Pancreas (tissue), 10 donors: ENCODE results near the gene MUC5B. TPM values are rescaled to one million over a fixed set of nuclear protein-coding genes. Genes with fewer than 3 reads are reported as not detected.

Experiments used
- ATAC-seq, 4 donors: fragments of 200-7000 bp; cut with Tn5 transposase; one replicate each; pipeline versions ENCODE4 v1.8.0 to v1.9.1; 2020; ENCODE audit warnings: mild to moderate bottlenecking in 4 of 4, moderate library complexity in 4 of 4
- DNase-seq, 6 donors: peaks; one replicate each; pipeline ENCODE4 v3.0.0-alpha.2; 2020
- FAIRE-seq: peaks from 2 replicates; lab custom pipeline; 2012; peaks lifted over from hg19 to GRCh38; lab: Jason Lieb, UNC
- H3K27ac ChIP-seq, 4 donors: fragments of 200-600 bp; sonication (generic); 1 replicate in 3 of 4; 2 replicates in 1 of 4; pipeline versions ENCODE4 v1.5.0 to v1.8.0; 2020
- H3K27me3 ChIP-seq, 4 donors: fragments of 200-600 bp; one replicate each; pipeline ENCODE4 v1.8.0; 2021
- H3K36me3 ChIP-seq, 3 donors: fragments of 200-600 bp; sonication (generic) in 1 of 3; one replicate each; pipeline versions ENCODE4 v1.5.0 to v1.8.0; 2020 to 2021
- H3K4me1 ChIP-seq, 3 donors: fragments of 200-600 bp; one replicate each; pipeline ENCODE4 v1.8.0; 2021
- H3K4me3 ChIP-seq, 4 donors: fragments of 200-600 bp; sonication (generic) in 2 of 4; one replicate each; pipeline versions ENCODE4 v1.5.0 to v1.8.0; 2020 to 2021
- H3K9me3 ChIP-seq, 4 donors: fragments of 200-600 bp; one replicate each; pipeline ENCODE4 v1.8.0; 2021
- WGBS, 2 donors: extraction: QIAGEN DNeasy Blood & Tissue Kit; methylation state at CpG; one replicate each; pipeline ENCODE4 v1.1.7; 2013; 5-methylcytosine and 5-hydroxymethylcytosine counted together
- intact Hi-C, 3 donors: fragments of 100-400 bp; cut with DNase I; formaldehyde crosslinking; loops; one replicate each; pipeline versions ENCODE4 v1.11.1 to v1.14.2; 2022
- polyA plus RNA-seq, 2 donors: library from polyadenylated mRNA; stranded (reverse); fragments of 200-250 nt; gene quantifications; one replicate each; pipeline ENCODE4 v1.2.3, GENCODE V29; 2013
- total RNA-seq, 6 donors: library from RNA; stranded (reverse); fragmentation: NEBNext Ultra II Directional in 4 of 6; extraction: Animal tissue kit (Norgen Biotek cat#: 25700) in 4 of 6; gene quantifications; one replicate each; pipeline versions ENCODE4 v1.2.1 to v1.2.4, GENCODE V29; 2021 to 2023
- TF ChIP-seq, protein P1 (sequence below), 4 donors: fragments of 200-600 bp; sonication (generic) in 3 of 4; IDR thresholded peaks; one replicate each; pipeline versions ENCODE4 v1.5.0 to v1.8.0; 2021; ENCODE audit warnings: antibody characterized with exemption in 4 of 4
- donor health status: healthy with polysubstance abuse.
- donor health status: DM: no; HTN: no; CAD: no; lungs with moderate emphysema.
- donor health status: DM: no; HTN: no; CAD: no.
- donor health status: control.
- donor health status: control.
- donor health status: Bipolar disorder and iron deficiency.
- donor health status: DM: yes; HTN: yes; CAD: no.
- donor health status: DM: no; HTN: no; CAD: no.
- donor health status: DM: no; HTN: no; CAD: no.
- donor health status: DM: yes; HTN: yes; CAD: no.

Gene MUC5B
- total and polyA plus RNA-seq, 8 donors, result 5.1 to 65.4 (median 15.1) TPM

DNA sequence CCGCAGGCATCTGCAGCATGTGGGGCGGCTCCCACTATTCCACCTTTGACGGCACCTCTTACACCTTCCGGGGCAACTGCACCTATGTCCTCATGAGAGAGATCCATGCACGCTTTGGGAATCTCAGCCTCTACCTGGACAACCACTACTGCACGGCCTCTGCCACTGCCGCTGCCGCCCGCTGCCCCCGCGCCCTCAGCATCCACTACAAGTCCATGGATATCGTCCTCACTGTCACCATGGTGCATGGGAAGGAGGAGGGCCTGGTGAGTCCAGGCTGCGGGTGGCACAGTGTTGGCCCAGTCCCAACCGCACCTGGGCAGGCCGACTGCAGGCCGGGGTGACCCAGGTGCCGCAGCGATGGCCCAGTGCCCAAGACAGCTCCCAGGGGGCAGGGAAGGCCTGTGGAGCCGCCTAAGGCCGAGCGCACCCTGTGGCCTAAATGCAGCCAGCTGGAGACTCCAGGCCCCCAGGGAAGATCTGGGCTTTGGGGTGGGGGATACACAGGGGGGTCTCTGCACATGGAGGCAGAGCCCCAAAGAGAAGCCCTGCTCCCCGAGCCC lies 31.3 kb downstream of the MUC5B start:
- WGBS, 2 donors, result 82 to 92% methylated on average over 22 of the region's 22 CpGs
- no peak for FAIRE-seq
- DNase-seq, result peak in 1 of 6 donors; percentile 61

DNA sequence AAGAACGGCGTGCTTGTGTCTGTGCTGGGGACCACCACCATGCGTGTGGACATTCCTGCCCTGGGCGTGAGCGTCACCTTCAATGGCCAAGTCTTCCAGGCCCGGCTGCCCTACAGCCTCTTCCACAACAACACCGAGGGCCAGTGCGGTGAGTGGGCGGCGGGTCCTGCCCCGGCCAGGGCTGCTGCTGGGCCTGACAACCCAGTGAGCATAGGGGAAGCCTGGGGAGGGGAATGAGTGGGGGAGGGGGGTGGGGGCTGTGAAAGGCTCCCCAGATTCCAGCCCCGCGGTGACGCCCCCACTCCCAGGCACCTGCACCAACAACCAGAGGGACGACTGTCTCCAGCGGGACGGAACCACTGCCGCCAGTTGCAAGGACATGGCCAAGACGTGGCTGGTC lies 31.9 kb downstream of the MUC5B start:
- intact Hi-C loops, result no loop called here
- H3K4me1 ChIP-seq, result no peaks in the 10 kb centered on the region
- no peaks in the 10 kb centered on the region for H3K36me3 ChIP-seq
- no peaks in the 10 kb centered on the region for H3K9me3 ChIP-seq
- no peak for ATAC-seq
- H3K4me3 ChIP-seq, result no peak overlapping the region
- H3K27me3 ChIP-seq, result no peaks in the 10 kb centered on the region
- H3K27ac ChIP-seq, result no peak overlapping the region
- TF ChIP-seq, protein P1, sequence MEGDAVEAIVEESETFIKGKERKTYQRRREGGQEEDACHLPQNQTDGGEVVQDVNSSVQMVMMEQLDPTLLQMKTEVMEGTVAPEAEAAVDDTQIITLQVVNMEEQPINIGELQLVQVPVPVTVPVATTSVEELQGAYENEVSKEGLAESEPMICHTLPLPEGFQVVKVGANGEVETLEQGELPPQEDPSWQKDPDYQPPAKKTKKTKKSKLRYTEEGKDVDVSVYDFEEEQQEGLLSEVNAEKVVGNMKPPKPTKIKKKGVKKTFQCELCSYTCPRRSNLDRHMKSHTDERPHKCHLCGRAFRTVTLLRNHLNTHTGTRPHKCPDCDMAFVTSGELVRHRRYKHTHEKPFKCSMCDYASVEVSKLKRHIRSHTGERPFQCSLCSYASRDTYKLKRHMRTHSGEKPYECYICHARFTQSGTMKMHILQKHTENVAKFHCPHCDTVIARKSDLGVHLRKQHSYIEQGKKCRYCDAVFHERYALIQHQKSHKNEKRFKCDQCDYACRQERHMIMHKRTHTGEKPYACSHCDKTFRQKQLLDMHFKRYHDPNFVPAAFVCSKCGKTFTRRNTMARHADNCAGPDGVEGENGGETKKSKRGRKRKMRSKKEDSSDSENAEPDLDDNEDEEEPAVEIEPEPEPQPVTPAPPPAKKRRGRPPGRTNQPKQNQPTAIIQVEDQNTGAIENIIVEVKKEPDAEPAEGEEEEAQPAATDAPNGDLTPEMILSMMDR (IDR thresholded peaks at IDR 0.05), result no peak
- WGBS, 2 donors, result 82 to 90% methylated on average over 19 of the region's 19 CpGs
- DNase-seq, result peak in 1 of 6 donors; percentile 71
- no peak for FAIRE-seq

More for the DNA sequence above, 31.3 kb downstream of the MUC5B start:
- TF ChIP-seq, protein P1 (IDR thresholded peaks at IDR 0.05), result no peak
- intact Hi-C loops, result no loop called here
- Histone ChIP-seq H3K4me1 (no peaks in the 10 kb centered on the region), H3K4me3 (no peak overlapping the region), H3K9me3 (no peaks in the 10 kb centered on the region), H3K27ac (no peak overlapping the region), H3K27me3 (no peaks in the 10 kb centered on the region), H3K36me3 (no peaks in the 10 kb centered on the region)
- no peak for ATAC-seq

DNA sequence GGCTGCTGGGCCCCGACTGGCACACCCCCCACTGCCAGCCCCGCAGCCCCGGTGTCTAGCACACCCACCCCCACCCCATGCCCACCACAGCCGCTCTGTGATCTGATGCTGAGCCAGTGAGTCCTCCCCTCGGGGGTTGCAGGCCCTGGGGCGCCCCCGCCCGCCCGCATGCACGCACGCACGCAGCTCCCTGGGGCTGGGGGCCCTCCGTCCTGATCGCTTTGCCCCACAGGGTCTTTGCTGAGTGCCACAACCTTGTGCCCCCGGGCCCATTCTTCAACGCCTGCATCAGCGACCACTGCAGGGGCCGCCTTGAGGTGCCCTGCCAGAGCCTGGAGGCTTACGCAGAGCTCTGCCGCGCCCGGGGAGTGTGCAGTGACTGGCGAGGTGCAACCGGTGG lies 32.3 kb downstream of the MUC5B start:
- DNase-seq (no peak), ATAC-seq (no peak), FAIRE-seq (no peak)
- TF ChIP-seq, protein P1 (IDR thresholded peaks at IDR 0.05), result no peak
- Histone ChIP-seq H3K36me3 (no peaks in the 10 kb centered on the region), H3K4me3 (no peak overlapping the region), H3K9me3 (no peaks in the 10 kb centered on the region), H3K27me3 (no peaks in the 10 kb centered on the region), H3K27ac (no peak overlapping the region), H3K4me1 (no peaks in the 10 kb centered on the region)
- intact Hi-C loops, result no loop called here
- 79 to 83% methylated on average over 16 to 24 of the region's 24 CpGs for WGBS, 2 donors

DNA sequence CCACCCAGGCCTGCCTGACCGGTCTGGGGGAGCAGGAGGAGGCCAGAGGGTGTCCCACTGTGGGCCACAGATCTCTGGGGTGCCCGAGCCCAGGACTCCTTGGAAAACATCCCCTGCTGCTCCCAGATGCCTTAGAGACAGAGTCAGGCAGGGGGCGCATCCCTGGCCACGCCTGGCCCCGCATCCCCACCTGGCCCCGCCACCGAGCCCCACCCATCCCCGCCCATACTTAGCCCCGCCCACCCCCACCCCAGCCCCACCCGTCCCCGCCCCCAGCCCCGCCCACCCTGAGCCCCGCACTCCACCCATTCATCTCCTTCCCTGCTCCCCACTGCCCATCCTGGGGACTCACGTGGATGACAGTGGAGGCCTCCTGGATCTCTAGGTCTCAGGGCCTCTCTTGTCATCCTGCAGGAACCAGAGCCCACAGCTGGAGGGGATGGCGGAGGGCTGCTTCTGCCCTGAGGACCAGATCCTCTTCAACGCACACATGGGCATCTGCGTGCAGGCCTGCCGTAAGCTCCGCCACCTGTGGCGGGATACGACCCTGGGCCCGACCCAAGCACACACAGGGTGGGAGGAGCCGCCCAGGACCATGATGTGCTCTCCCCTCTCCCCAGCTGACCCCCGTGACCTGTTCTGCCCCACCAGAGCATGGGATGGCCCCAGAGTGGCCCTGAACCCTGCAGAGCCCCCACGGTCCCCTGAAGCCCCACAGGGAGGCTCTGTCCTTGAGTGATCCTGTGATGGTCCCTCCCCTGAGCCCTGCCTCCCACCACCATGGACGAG lies 33.6 kb downstream of the MUC5B start:
- Histone ChIP-seq H3K4me3 (no peak overlapping the region), H3K27ac (no peak overlapping the region), H3K36me3 (no peaks in the 10 kb centered on the region), H3K9me3 (no peaks in the 10 kb centered on the region), H3K27me3 (no peaks in the 10 kb centered on the region), H3K4me1 (no peaks in the 10 kb centered on the region)
- TF ChIP-seq, protein P1 (IDR thresholded peaks at IDR 0.05), result no peak
- ATAC-seq (no peak), FAIRE-seq (no peak), DNase-seq (peak in 1 of 6 donors; percentile 59)
- intact Hi-C loops, result no loop called here
- 54 to 55% methylated on average over 20 to 26 of the region's 26 CpGs for WGBS, 2 donors

DNA sequence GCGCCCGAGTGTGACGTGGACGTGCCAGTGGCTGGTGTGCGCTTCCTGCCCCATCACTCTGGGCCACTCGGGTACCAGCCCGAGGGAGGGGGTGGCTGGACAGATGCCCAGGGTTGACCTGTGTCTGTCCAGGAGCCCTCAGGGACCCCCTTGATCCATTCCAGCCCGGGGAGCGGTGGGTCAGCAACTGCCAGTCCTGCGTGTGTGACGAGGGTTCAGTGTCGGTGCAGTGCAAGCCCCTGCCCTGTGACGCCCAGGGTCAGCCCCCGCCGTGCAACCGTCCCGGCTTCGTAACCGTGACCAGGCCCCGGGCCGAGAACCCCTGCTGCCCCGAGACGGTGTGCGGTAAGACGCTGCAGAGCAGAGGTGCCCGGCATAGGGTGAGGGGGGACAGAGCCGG lies 34.5 kb downstream of the MUC5B start:
- Histone ChIP-seq H3K27ac (no peak overlapping the region), H3K9me3 (no peaks in the 10 kb centered on the region), H3K4me3 (no peak overlapping the region), H3K4me1 (peaks cover 0 to 5% (median 4%) of the 10 kb centered on the region in 3 donors), H3K27me3 (no peaks in the 10 kb centered on the region), H3K36me3 (no peaks in the 10 kb centered on the region)
- ATAC-seq (no peak), FAIRE-seq (no peak), DNase-seq (peak in 1 of 6 donors; percentile 74)
- TF ChIP-seq, protein P1 (IDR thresholded peaks at IDR 0.05), result no peak
- intact Hi-C loops, result no loop called here
- 87 to 91% methylated on average over 25 to 27 of the region's 27 CpGs for WGBS, 2 donors
